DND-41 (cell line): ENCODE results near the gene TMEM178B.
"Not testable (repeated sequence)": the region's sequence is repeated elsewhere in the genome, so short reads cannot be mapped to it uniquely, and the experiment has no call there.

Experiments
- ATAC-seq: fragments of 200-7000 bp; cut with Tn5 transposase; 3 replicates; pipeline ENCODE4 v1.9.1; 2021; ENCODE audit warnings: low read depth; ENCODE audit not compliant: insufficient read depth
- DNase-seq: peaks from one replicate; pipeline ENCODE4 v3.0.0-alpha.2; 2020
- H2AFZ ChIP-seq: 2 replicates; pipeline ENCODE4 v1.6.0; 2012; ENCODE audit warnings: low read depth, low read length
- H3K27ac ChIP-seq: 2 replicates; pipeline ENCODE4 v1.5.1; 2012; ENCODE audit warnings: low read length, inconsistent platforms
- H3K27me3 ChIP-seq: fragments of 200-600 bp; sonication (generic); 2 replicates; pipeline ENCODE4 v1.6.0; 2012; ENCODE audit warnings: low read length, mild to moderate bottlenecking, inconsistent platforms; ENCODE audit not compliant: insufficient read depth, poor library complexity
- H3K36me3 ChIP-seq: 2 replicates; pipeline ENCODE4 v1.5.1; 2012; ENCODE audit warnings: low read length, inconsistent platforms; ENCODE audit not compliant: insufficient read depth
- H3K4me1 ChIP-seq: 2 replicates; pipeline ENCODE4 v1.5.1; 2012; ENCODE audit warnings: mild to moderate bottlenecking, low read length; ENCODE audit not compliant: insufficient read depth
- H3K4me2 ChIP-seq: 2 replicates; pipeline ENCODE4 v1.6.0; 2012; ENCODE audit warnings: mild to moderate bottlenecking, moderate library complexity, low read length, inconsistent platforms; ENCODE audit not compliant: insufficient read depth
- H3K4me3 ChIP-seq, 2 experiments: fragments of 200-600 bp in 1 of 2; shearing (Covaris generic) in 1 of 2; 2 replicates each; pipeline ENCODE4 v1.5.1; 2012 to 2016; ENCODE audit warnings: inconsistent platforms in 2 of 2, low read length in 2 of 2, mild to moderate bottlenecking in 2 of 2, low read depth in 1 of 2, moderate library complexity in 1 of 2
- H3K79me2 ChIP-seq: 2 replicates; pipeline ENCODE4 v1.6.0; 2012; ENCODE audit warnings: low read length, inconsistent platforms; ENCODE audit not compliant: insufficient read depth
- H3K9ac ChIP-seq: 2 replicates; pipeline ENCODE4 v1.6.0; 2012; ENCODE audit warnings: low read depth, mild to moderate bottlenecking, inconsistent platforms, low read length, moderate library complexity
- H3K9me3 ChIP-seq: 2 replicates; pipeline ENCODE4 v1.5.1; 2012; ENCODE audit warnings: low read length, moderate library complexity, mild to moderate bottlenecking, inconsistent platforms; ENCODE audit not compliant: insufficient read depth, severe bottlenecking
- H4K20me1 ChIP-seq: 2 replicates; pipeline ENCODE4 v1.6.0; 2012; ENCODE audit warnings: low read length; ENCODE audit not compliant: insufficient read depth
- CTCF ChIP-seq: IDR thresholded peaks from 2 replicates; pipeline ENCODE4 v1.5.1; 2012; ENCODE audit warnings: borderline replicate concordance, low read length, moderate library complexity, mild to moderate bottlenecking; ENCODE audit not compliant: poor library complexity, severe bottlenecking; ENCODE audit errors: extremely low read depth
- EZH2 ChIP-seq: IDR thresholded peaks from 3 replicates; pipeline ENCODE4 v1.6.1; 2012; ENCODE audit warnings: borderline replicate concordance, low read depth, mild to moderate bottlenecking, moderate library complexity, low read length, inconsistent platforms; ENCODE audit not compliant: severe bottlenecking

Gene TMEM178B

GRCh38 chr7:141375442-141375841, 301.6 kb downstream of the TMEM178B start:
- TF ChIP-seq EZH2, result no peak
- TF ChIP-seq CTCF, result no peak
- H3K4me1 ChIP-seq, result no peaks in the 10 kb centered on the region
- no peaks in the 10 kb centered on the region for H3K9me3 ChIP-seq
- DNase-seq (no peak), ATAC-seq (no peak)
- no peak overlapping the region for H3K9ac ChIP-seq
- H3K27me3 ChIP-seq, result peaks cover 7% of the 10 kb centered on the region
- H2AFZ ChIP-seq, result no peak overlapping the region
- no peak overlapping the region for H3K27ac ChIP-seq
- no peaks in the 10 kb centered on the region for H4K20me1 ChIP-seq
- H3K79me2 ChIP-seq, result no peaks in the 10 kb centered on the region
- H3K4me2 ChIP-seq, result no peak overlapping the region
- H3K36me3 ChIP-seq, result no peaks in the 10 kb centered on the region
- no peak overlapping the region for H3K4me3 ChIP-seq

- H4K20me1 ChIP-seq, result no peaks in the 10 kb centered on the region
- ATAC-seq, result no peak
- no peaks in the 10 kb centered on the region for H3K36me3 ChIP-seq
- no peak overlapping the region for H2AFZ ChIP-seq
- H3K9ac ChIP-seq, result no peak overlapping the region
- no peak overlapping the region for H3K27ac ChIP-seq
- H3K9me3 ChIP-seq, result no peaks in the 10 kb centered on the region
- H3K4me1 ChIP-seq, result no peaks in the 10 kb centered on the region
- no peak overlapping the region for H3K4me2 ChIP-seq
- H3K79me2 ChIP-seq, result no peaks in the 10 kb centered on the region
- no peak for TF ChIP-seq EZH2
- no peak for TF ChIP-seq CTCF
- no peak overlapping the region for H3K4me3 ChIP-seq
- peaks cover 12% of the 10 kb centered on the region for H3K27me3 ChIP-seq
- no peak for DNase-seq
Observed at GRCh38 chr7:141377906-141378305, 304.0 kb downstream of the TMEM178B start.

- Histone ChIP-seq H4K20me1 (no peaks in the 10 kb centered on the region), H3K9ac (no peak overlapping the region), H3K27ac (no peak overlapping the region), H3K4me1 (no peaks in the 10 kb centered on the region), H3K4me3 (no peak overlapping the region), H2AFZ (no peak overlapping the region), H3K9me3 (no peaks in the 10 kb centered on the region), H3K79me2 (no peaks in the 10 kb centered on the region), H3K4me2 (no peak overlapping the region), H3K36me3 (no peaks in the 10 kb centered on the region), H3K27me3 (peaks cover 12% of the 10 kb centered on the region)
- DNase-seq (no peak), ATAC-seq (no peak)
- no peak for TF ChIP-seq EZH2
- no peak for TF ChIP-seq CTCF
Observed at GRCh38 chr7:141378405-141378804, 304.5 kb downstream of the TMEM178B start.

GRCh38 chr7:141381794-141382427, 308.0 kb downstream of the TMEM178B start:
- no peak overlapping the region for H3K4me3 ChIP-seq
- DNase-seq, result no peak
- no peak overlapping the region for H3K4me2 ChIP-seq
- no peak for ATAC-seq
- no peak overlapping the region for H3K9ac ChIP-seq
- H3K36me3 ChIP-seq, result no peaks in the 10 kb centered on the region
- TF ChIP-seq EZH2, result no peak
- no peak for TF ChIP-seq CTCF
- no peak overlapping the region for H3K27ac ChIP-seq
- H3K9me3 ChIP-seq, result no peaks in the 10 kb centered on the region
- no peaks in the 10 kb centered on the region for H3K79me2 ChIP-seq
- H4K20me1 ChIP-seq, result no peaks in the 10 kb centered on the region
- H3K27me3 ChIP-seq, result peaks cover 8% of the 10 kb centered on the region
- no peak overlapping the region for H2AFZ ChIP-seq
- H3K4me1 ChIP-seq, result no peaks in the 10 kb centered on the region

- not testable (repeated sequence) for H3K4me1 ChIP-seq, H3K9me3 ChIP-seq, H2AFZ ChIP-seq, H3K79me2 ChIP-seq, H3K4me3 ChIP-seq, DNase-seq, H3K27ac ChIP-seq, H3K9ac ChIP-seq, ATAC-seq, H3K27me3 ChIP-seq, H4K20me1 ChIP-seq, H3K4me2 ChIP-seq, H3K36me3 ChIP-seq
Observed at GRCh38 chr7:141383356-141383755, 309.5 kb downstream of the TMEM178B start.
